ENCODE data around the gene CEP112. TPM values are rescaled to one million over a fixed set of nuclear protein-coding genes. Genes with fewer than 3 reads are reported as not detected.

Gene CEP112
- total and polyA plus RNA-seq, 2 of the 13 experiments (the other 11 are each of a cell fraction or from before 2014, with no cell fraction given): 1.2 to 3.4 TPM

GRCh38 chr17:66227212-66228045 lies 35.5 kb upstream of the CEP112 start (continued):
- no peak for TF ChIP-seq PBX3 (CRISPR knock-in tag; IDR thresholded peaks at IDR 0.05; ENCODE audit: borderline replicate concordance)
- no peak for TF ChIP-seq ZNF101 (CRISPR knock-in tag; IDR thresholded peaks at IDR 0.05; ENCODE audit: borderline replicate concordance, low read depth)
- TF ChIP-seq PREB (CRISPR knock-in tag; IDR thresholded peaks at IDR 0.05): no peak
- TF ChIP-seq ZNF264 (CRISPR knock-in tag; IDR thresholded peaks at IDR 0.05): peak; percentile 0; the same call in 1 of the 2 replicates

GRCh38 chr17:66222798-66223350 lies 30.9 kb upstream of the CEP112 start:
- Histone ChIP-seq H2AFZ (ENCODE audit: low read length) (no peak overlapping the region), H4K20me1 (ENCODE audit: insufficient read depth, low read length) (peaks cover 14% of the 10 kb centered on the region), H3K4me2 (ENCODE audit: low read depth, low read length) (no peak overlapping the region), H3K79me2 (ENCODE audit: insufficient read depth, low read length) (peaks cover 42% of the 10 kb centered on the region), H3K9me3 (ENCODE audit: low read length) (no peaks in the 10 kb centered on the region), H3K36me3 (replicated peaks in 1 of 2; ENCODE audit: control insufficient read depth in 1 of 2, insufficient read depth in 2 of 2, low read length in 2 of 2) (peaks cover 25 to 83% of the 10 kb centered on the region in 2 experiments), H3K4me1 (ENCODE audit: insufficient read depth, low read length) (peaks cover 79% of the 10 kb centered on the region), H3K27me3 (ENCODE audit: control insufficient read depth in 1 of 2, insufficient read depth in 2 of 2, low read length in 2 of 2) (no peaks in the 10 kb centered on the region; a peak in 1 of 5 replicates), H3K27ac (ENCODE audit: extremely low read length, insufficient read depth, low read length) (no peak overlapping the region), H3K9ac (ENCODE audit: insufficient read depth, low read depth, low read length) (no peak overlapping the region), H3K4me3 (replicated peaks in 1 of 3; ENCODE audit: insufficient read depth in 1 of 3, low read depth in 2 of 3, low read length in 3 of 3) (no peak overlapping the region)
- DNase-seq (ENCODE audit: low spot score) (no peak), ATAC-seq (no peak), FAIRE-seq (no peak)
- ChIA-PET CTCF (ENCODE audit: low intra/inter-chr PET ratio, low total read pairs) (no interaction called here), POLR2A (interaction anchor here (1.5 to 2.5 kb wide), 2 partner anchors 8 to 10 kb away, joined by 3 to 10 read pairs; no protein-coding TSS in a partner anchor)
- BruUV-seq (replicated peaks): TSS peak; percentile 10
- in situ Hi-C loops (cut with HindIII; ENCODE audit: extremely low pct_ligation_motif_present, low pct_unique_long_range_greater_than_20kb): no loop called here
- intact Hi-C loops (cut with micrococcal nuclease; ENCODE audit: unreplicated experiment): loop anchor here (10.0 kb wide), 1 partner anchor 122 kb away; no protein-coding TSS in a partner anchor
- WGBS (ENCODE audit: low lambda C conversion rate): 100% methylated on average over 5 of the region's 5 CpGs
- TF ChIP-seq BORCS8-MEF2B (CRISPR knock-in tag; IDR thresholded peaks at IDR 0.05) (0 out of 2 replicates have a peak, but pooled peaks have one; percentile 4), DBP (CRISPR knock-in tag; IDR thresholded peaks at IDR 0.05; ENCODE audit: not compliant biosample characterization) (no peak), RNF2 (conservative IDR thresholded peaks at IDR 0.05; ENCODE audit: low read depth) (no peak), NR2F1 (CRISPR knock-in tag; IDR thresholded peaks at IDR 0.05) (no peak), UBTF (CRISPR knock-in tag; IDR thresholded peaks at IDR 0.05) (0 out of 2 replicates have a peak, but pooled peaks have one; percentile 6), MBD4 (IDR thresholded peaks at IDR 0.05; ENCODE audit: borderline replicate concordance, low read length) (0 out of 2 replicates have a peak, but pooled peaks have one; percentile 56), RBFOX2 (IDR thresholded peaks at IDR 0.05; ENCODE audit: low read depth, low read length) (0 out of 2 replicates have a peak, but pooled peaks have one; percentile 36), PAF1 (CRISPR knock-in tag; IDR thresholded peaks at IDR 0.05) (peak; percentile 82; the same call in 1 of the 2 replicates), ZNF557 (CRISPR knock-in tag; IDR thresholded peaks at IDR 0.05) (no peak), MYC (CRISPR knock-in tag; IDR thresholded peaks at IDR 0.05; ENCODE audit: borderline replicate concordance) (no peak), ZSCAN30 (CRISPR knock-in tag; IDR thresholded peaks at IDR 0.05) (0 out of 2 replicates have a peak, but pooled peaks have one; percentile 41), BHLHE40 (IDR thresholded peaks at IDR 0.05; ENCODE audit: low read length) (no peak)

All from HepG2 (cell line).